Retina (tissue), 1 donor: ENCODE data around the gene TOR1AIP2.

ENCODE experiments used
- DNase-seq: peaks from one replicate; pipeline ENCODE4 v3.0.0-alpha.2; 2016

TOR1AIP2 gene

GRCh38 chr1:179825206-179825605 lies 52.4 kb downstream of the TOR1AIP2 start:
- no peak for DNase-seq

- no peak for DNase-seq
Measured at GRCh38 chr1:179824265-179824664, 53.3 kb downstream of the TOR1AIP2 start.

GRCh38 chr1:179823693-179824092 lies 53.9 kb downstream of the TOR1AIP2 start:
- no peak for DNase-seq

- no peak for DNase-seq
Measured at GRCh38 chr1:179822065-179822464, 55.5 kb downstream of the TOR1AIP2 start.

- DNase-seq, result no peak
Measured at GRCh38 chr1:179821524-179821923, 56.1 kb downstream of the TOR1AIP2 start.

- no peak for DNase-seq
Measured at GRCh38 chr1:179820226-179820970, 57.2 kb downstream of the TOR1AIP2 start.

GRCh38 chr1:179818743-179819173 lies 58.8 kb downstream of the TOR1AIP2 start:
- no peak for DNase-seq

GRCh38 chr1:179818260-179818659 lies 59.3 kb downstream of the TOR1AIP2 start:
- no peak for DNase-seq

GRCh38 chr1:179817789-179818188 lies 59.8 kb downstream of the TOR1AIP2 start:
- no peak for DNase-seq

GRCh38 chr1:179817056-179817455 lies 60.5 kb downstream of the TOR1AIP2 start:
- no peak for DNase-seq

- no peak for DNase-seq
Measured at GRCh38 chr1:179816196-179816960, 61.2 kb downstream of the TOR1AIP2 start.

- no peak for DNase-seq
Measured at GRCh38 chr1:179815641-179816040, 62.0 kb downstream of the TOR1AIP2 start.

GRCh38 chr1:179814546-179814838 lies 63.1 kb downstream of the TOR1AIP2 start:
- DNase-seq, result no peak

GRCh38 chr1:179813626-179814545 lies 63.7 kb downstream of the TOR1AIP2 start:
- DNase-seq, result no peak

- no peak for DNase-seq
Measured at GRCh38 chr1:179812501-179813292, 64.9 kb downstream of the TOR1AIP2 start.

- DNase-seq, result no peak
Measured at GRCh38 chr1:179810367-179810715, 67.3 kb downstream of the TOR1AIP2 start.

GRCh38 chr1:179809506-179810366 lies 67.9 kb downstream of the TOR1AIP2 start:
- DNase-seq, result peak; percentile 85

- no peak for DNase-seq
Measured at GRCh38 chr1:179808503-179808902, 69.1 kb downstream of the TOR1AIP2 start.

- DNase-seq, result no peak
Measured at GRCh38 chr1:179807691-179808485, 69.7 kb downstream of the TOR1AIP2 start.

GRCh38 chr1:179807291-179807690 lies 70.3 kb downstream of the TOR1AIP2 start:
- no peak for DNase-seq

- DNase-seq, result no peak
Measured at GRCh38 chr1:179806333-179806732, 71.3 kb downstream of the TOR1AIP2 start.
